Mammary epithelial cell (primary cell): ENCODE data around the gene PLA2G6.

Experiments used
- CTCF ChIP-seq, 2 donors: IDR thresholded peaks in 1 of 2; conservative IDR thresholded peaks in 1 of 2; 2 replicates each; pipeline ENCODE4 v1.5.1; 2011 to 2012; ENCODE audit warnings: inconsistent platforms in 2 of 2, low read length in 2 of 2, mild to moderate bottlenecking in 2 of 2, control low read depth in 1 of 2, low read depth in 1 of 2; ENCODE audit not compliant: insufficient read depth in 1 of 2; ENCODE audit errors: extremely low read depth in 1 of 2
- EZH2 ChIP-seq: IDR thresholded peaks from 2 replicates; pipeline ENCODE4 v1.6.1; 2012; ENCODE audit warnings: low read length, inconsistent platforms, borderline replicate concordance

GRCh38 chr22:38193580-38193979 is 11.9 kb upstream of the PLA2G6 start:
- TF ChIP-seq CTCF (conservative IDR thresholded peaks at IDR 0.05 in 1 of 2, IDR thresholded peaks at IDR 0.05 in 1 of 2; ENCODE audit: extremely low read depth in 1 of 2, insufficient read depth in 1 of 2, low read depth in 1 of 2, low read length in 2 of 2) (no peak), EZH2 (no peak)
